Osteoblast (primary cell): Measurements from ENCODE around the gene GDPD5. TPM values are rescaled to one million over a fixed set of nuclear protein-coding genes. Genes with fewer than 3 reads are reported as not detected.
A peak's percentile ranks its signal among the peaks of the same experiment; 100 is the strongest.

ENCODE experiments used
- DNase-seq: peaks from one replicate; pipeline ENCODE4 v3.0.0; 2011; ENCODE audit warnings: low spot score, mixed read lengths; ENCODE audit not compliant: insufficient read length; ENCODE audit errors: missing footprints
- H2AFZ ChIP-seq: 2 replicates; pipeline ENCODE4 v1.6.0; 2011; ENCODE audit warnings: mild to moderate bottlenecking, low read length
- H3K27ac ChIP-seq: 2 replicates; pipeline ENCODE4 v1.5.1; 2011; ENCODE audit warnings: mild to moderate bottlenecking, low read depth, low read length, moderate library complexity
- H3K27me3 ChIP-seq: 2 replicates; pipeline ENCODE4 v1.6.0; 2012; ENCODE audit warnings: mild to moderate bottlenecking, control low read depth, inconsistent platforms, low read length, moderate library complexity; ENCODE audit not compliant: insufficient read depth
- H3K36me3 ChIP-seq: 2 replicates; pipeline ENCODE4 v1.5.1; 2011; ENCODE audit warnings: mild to moderate bottlenecking, low read length, control low read depth, moderate library complexity; ENCODE audit not compliant: insufficient read depth
- H3K4me1 ChIP-seq: 2 replicates; pipeline ENCODE4 v1.5.1; 2011; ENCODE audit warnings: mild to moderate bottlenecking, low read length, control low read depth, moderate library complexity; ENCODE audit not compliant: insufficient read depth
- H3K4me2 ChIP-seq: 2 replicates; pipeline ENCODE4 v1.6.0; 2011; ENCODE audit warnings: mild to moderate bottlenecking, low read length; ENCODE audit not compliant: insufficient read depth
- H3K4me3 ChIP-seq: fragments of 200-600 bp; sonication (generic); 3 replicates; pipeline ENCODE4 v1.5.1; 2012; ENCODE audit warnings: mild to moderate bottlenecking, low read length, inconsistent platforms; ENCODE audit not compliant: insufficient read depth
- H3K79me2 ChIP-seq: 2 replicates; pipeline ENCODE4 v1.6.0; 2012; ENCODE audit warnings: mild to moderate bottlenecking, low read length, control low read depth, inconsistent platforms; ENCODE audit not compliant: insufficient read depth
- H3K9me3 ChIP-seq: 2 replicates; pipeline ENCODE4 v1.5.1; 2011; ENCODE audit warnings: low read depth, low read length, control low read depth
- H4K20me1 ChIP-seq: 2 replicates; pipeline ENCODE4 v1.6.0; 2012; ENCODE audit warnings: mild to moderate bottlenecking, low read length, control low read depth; ENCODE audit not compliant: insufficient read depth
- CTCF ChIP-seq: IDR thresholded peaks from 2 replicates; pipeline ENCODE4 v1.5.1; 2011; ENCODE audit warnings: mild to moderate bottlenecking, low read depth, low read length, moderate library complexity; ENCODE audit errors: extremely low read depth
- total RNA-seq: library from RNA; depleted of rRNA; stranded (reverse); fragments of >200 nt; gene quantifications from 2 replicates; pipeline ENCODE4 v1.2.3, GENCODE V29; 2012

GDPD5 gene
- total RNA-seq, 1 donor, result 13.4 TPM

- Histone ChIP-seq H3K4me1 (peaks cover 3% of the 10 kb centered on the region), H3K4me2 (no peak overlapping the region), H3K9me3 (peaks cover 2% of the 10 kb centered on the region), H3K79me2 (no peaks in the 10 kb centered on the region), H3K27me3 (peaks cover 43% of the 10 kb centered on the region), H3K36me3 (no peaks in the 10 kb centered on the region), H3K4me3 (no peak overlapping the region), H4K20me1 (no peaks in the 10 kb centered on the region), H2AFZ (no peak overlapping the region), H3K27ac (no peak overlapping the region)
- DNase-seq, result peak; percentile 72
- no peak for TF ChIP-seq CTCF
Measured at GRCh38 chr11:75434051-75434450, 91.7 kb downstream of the GDPD5 start.

- no peak for TF ChIP-seq CTCF
- Histone ChIP-seq H3K27me3 (peaks cover 44% of the 10 kb centered on the region), H3K79me2 (no peaks in the 10 kb centered on the region), H4K20me1 (no peaks in the 10 kb centered on the region), H3K27ac (no peak overlapping the region), H3K36me3 (no peaks in the 10 kb centered on the region), H2AFZ (no peak overlapping the region), H3K4me3 (no peak overlapping the region), H3K9me3 (peaks cover 2% of the 10 kb centered on the region), H3K4me2 (no peak overlapping the region), H3K4me1 (peaks cover 3% of the 10 kb centered on the region)
- no peak for DNase-seq
Measured at GRCh38 chr11:75433443-75433842, 92.3 kb downstream of the GDPD5 start.

GRCh38 chr11:75432911-75433321 is 92.8 kb downstream of the GDPD5 start, which contains the start of gene KLHL35:
TSS of gene KLHL35 (minus strand) at chr11:75433203. CDS start at chr11:75430629, 2,574 bp downstream.
- H2AFZ ChIP-seq, result no peak within 1 kb of the TSS
- no peaks in the 10 kb centered on the region for H3K36me3 ChIP-seq
- no peak for TF ChIP-seq CTCF
- H3K27me3 ChIP-seq, result peaks cover 44% of the 10 kb centered on the region
- peaks cover 3% of the 10 kb centered on the region for H3K4me1 ChIP-seq
- no peaks in the 10 kb centered on the region for H4K20me1 ChIP-seq
- no peaks in the 10 kb centered on the region for H3K79me2 ChIP-seq
- peaks cover 2% of the 10 kb centered on the region for H3K9me3 ChIP-seq
- peak; percentile 80 for DNase-seq
- no peak within 1 kb of the TSS for H3K27ac ChIP-seq
- no peak within 1 kb of the TSS for H3K4me3 ChIP-seq
- H3K4me2 ChIP-seq, result no peak within 1 kb of the TSS

- Histone ChIP-seq H3K4me2 (no peak overlapping the region), H3K9me3 (peaks cover 2% of the 10 kb centered on the region), H2AFZ (no peak overlapping the region), H3K27ac (no peak overlapping the region), H4K20me1 (no peaks in the 10 kb centered on the region), H3K4me3 (no peak overlapping the region), H3K36me3 (no peaks in the 10 kb centered on the region), H3K79me2 (no peaks in the 10 kb centered on the region), H3K27me3 (peaks cover 44% of the 10 kb centered on the region), H3K4me1 (peaks cover 3% of the 10 kb centered on the region)
- TF ChIP-seq CTCF, result peak; percentile 13
- DNase-seq, result peak; percentile 89
Measured at GRCh38 chr11:75431533-75432525, 93.9 kb downstream of the GDPD5 start.
